Hematopoietic multipotent progenitor cell treated with erythropoietin and hydrocortisone succinate and interleukin-3 and kit ligand, for 6 days (in vitro differentiated cells): Measurements from ENCODE around the gene SLC49A3.
"Not testable (repeated sequence)": the region's sequence is repeated elsewhere in the genome, so short reads cannot be mapped to it uniquely, and the experiment has no call there.

Experiments used
- DNase-seq: peaks from one replicate; pipeline ENCODE4 v3.0.0-alpha.2; 2015

The SLC49A3 gene

GRCh38 chr4:650951-651883 lies 37.7 kb downstream of the SLC49A3 start:
- DNase-seq: no peak

- DNase-seq: no peak
Measured at GRCh38 chr4:650461-650860, 38.5 kb downstream of the SLC49A3 start.

GRCh38 chr4:649751-650310 lies 39.1 kb downstream of the SLC49A3 start:
- no peak for DNase-seq

- DNase-seq: no peak
Measured at GRCh38 chr4:649293-649625, 39.7 kb downstream of the SLC49A3 start.

- no peak for DNase-seq
Measured at GRCh38 chr4:648579-649292, 40.2 kb downstream of the SLC49A3 start.

- no peak for DNase-seq
Measured at GRCh38 chr4:647481-647880, 41.5 kb downstream of the SLC49A3 start.

- DNase-seq: no peak
Measured at GRCh38 chr4:646460-646859, 42.5 kb downstream of the SLC49A3 start.

- not testable (repeated sequence) for DNase-seq
Measured at GRCh38 chr4:642366-642765, 46.6 kb downstream of the SLC49A3 start.

GRCh38 chr4:637536-638280 lies 51.2 kb downstream of the SLC49A3 start:
- DNase-seq: no peak

GRCh38 chr4:636628-637159 lies 52.3 kb downstream of the SLC49A3 start:
- no peak for DNase-seq

GRCh38 chr4:635851-636627 lies 52.9 kb downstream of the SLC49A3 start:
- DNase-seq: no peak

- not testable (repeated sequence) for DNase-seq
Measured at GRCh38 chr4:635066-635835, 53.7 kb downstream of the SLC49A3 start.

- DNase-seq: no peak
Measured at GRCh38 chr4:634599-634985, 54.4 kb downstream of the SLC49A3 start.

- no peak for DNase-seq
Measured at GRCh38 chr4:633976-634598, 54.9 kb downstream of the SLC49A3 start.

- DNase-seq: no peak
Measured at GRCh38 chr4:633406-633805, 55.5 kb downstream of the SLC49A3 start.

GRCh38 chr4:632926-633325 lies 56.0 kb downstream of the SLC49A3 start:
- no peak for DNase-seq

- no peak for DNase-seq
Measured at GRCh38 chr4:632196-632790, 56.7 kb downstream of the SLC49A3 start.
